ENCODE measurements around the gene RBMXL2.

RBMXL2 gene

GRCh38 chr11:7116370-7116769 is 27.6 kb downstream of the RBMXL2 start:
- no peak for ATAC-seq

GRCh38 chr11:7138051-7138450 is 49.3 kb downstream of the RBMXL2 start:
- no peak for ATAC-seq
- TF ChIP-seq ZNF8 (CRISPR knock-in tag; IDR thresholded peaks at IDR 0.05) = no peak
- no peak for TF ChIP-seq OSR1 (CRISPR knock-in tag; IDR thresholded peaks at IDR 0.05)
- TF ChIP-seq RARB (CRISPR knock-in tag; IDR thresholded peaks at IDR 0.05) = no peak
- no peak for TF ChIP-seq ZNF565 (CRISPR knock-in tag; conservative IDR thresholded peaks at IDR 0.05; ENCODE audit: low read depth)

More at GRCh38 chr11:7116370-7116769, 27.6 kb downstream of the RBMXL2 start:
- TF ChIP-seq ZNF8 (CRISPR knock-in tag; IDR thresholded peaks at IDR 0.05) (no peak), RARB (CRISPR knock-in tag; IDR thresholded peaks at IDR 0.05) (no peak), ZFP30 (CRISPR knock-in tag; IDR thresholded peaks at IDR 0.05) (no peak), PPARA (CRISPR knock-in tag; IDR thresholded peaks at IDR 0.05; ENCODE audit: borderline replicate concordance) (no peak), POU6F1 (CRISPR knock-in tag; IDR thresholded peaks at IDR 0.05; ENCODE audit: borderline replicate concordance, low read depth) (no peak), BACH2 (CRISPR knock-in tag; IDR thresholded peaks at IDR 0.05; ENCODE audit: borderline replicate concordance) (no peak), ESRRG (CRISPR knock-in tag; IDR thresholded peaks at IDR 0.05) (no peak), ZC3H10 (CRISPR knock-in tag; IDR thresholded peaks at IDR 0.05) (no peak), ARNTL (CRISPR knock-in tag; IDR thresholded peaks at IDR 0.05; ENCODE audit: borderline replicate concordance, low read depth) (no peak), ISL1 (CRISPR knock-in tag; IDR thresholded peaks at IDR 0.05) (no peak), GLIS3 (CRISPR knock-in tag; IDR thresholded peaks at IDR 0.05) (no peak), TOX (CRISPR knock-in tag; IDR thresholded peaks at IDR 0.05; ENCODE audit: borderline replicate concordance) (no peak), SNAI2 (CRISPR knock-in tag; IDR thresholded peaks at IDR 0.05) (no peak)
